ENCODE measurements around the gene LHX3.
"Not testable (repeated sequence)": the region's sequence is repeated elsewhere in the genome, so short reads cannot be mapped to it uniquely, and the experiment has no call there.

Gene LHX3

GRCh38 chr9:136242918-136243525 lies 38.1 kb upstream of the LHX3 start:
- in situ Hi-C loops (cut with HindIII; ENCODE audit: low sequenced_read_pairs): loop anchor here (5.0 to 10.0 kb wide), 4 partner anchors 34 to 202 kb away; no protein-coding TSS in a partner anchor

- in situ Hi-C loops (cut with HindIII; ENCODE audit: low sequenced_read_pairs): loop anchor here (5.0 to 10.0 kb wide), 4 partner anchors 35 to 203 kb away; no protein-coding TSS in a partner anchor
These were observed 37.3 kb upstream of the LHX3 start for GRCh38 chr9:136242248-136242647.

GRCh38 chr9:136241542-136241941 lies 36.6 kb upstream of the LHX3 start:
- in situ Hi-C loops (cut with HindIII; ENCODE audit: low sequenced_read_pairs): loop anchor here (5.0 to 10.0 kb wide), 4 partner anchors 36 to 203 kb away; no protein-coding TSS in a partner anchor

GRCh38 chr9:136240941-136241340 lies 36.0 kb upstream of the LHX3 start:
- in situ Hi-C loops (cut with HindIII; ENCODE audit: low sequenced_read_pairs): loop anchor here (5.0 to 10.0 kb wide), 4 partner anchors 36 to 204 kb away; no protein-coding TSS in a partner anchor

DNA sequence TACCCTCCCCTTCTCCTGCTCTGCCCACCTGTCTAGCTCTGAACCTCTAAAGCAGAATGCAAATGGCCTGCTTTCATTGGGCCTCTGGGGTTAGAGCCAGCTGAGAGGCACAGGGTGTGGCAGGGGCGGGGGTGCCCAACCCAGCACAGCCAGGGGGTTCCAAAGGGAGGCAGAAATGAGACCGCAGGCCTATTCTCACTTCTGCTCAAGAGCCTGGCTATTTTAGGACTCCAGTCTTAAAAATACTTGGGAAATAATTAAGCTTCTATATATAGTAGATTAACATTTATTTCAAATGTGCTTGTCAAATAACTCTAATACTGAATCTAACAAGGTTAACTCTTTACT lies 35.0 kb upstream of the LHX3 start:
- in situ Hi-C loops (cut with HindIII; ENCODE audit: low sequenced_read_pairs): loop anchor here (5.0 to 10.0 kb wide), 4 partner anchors 37 to 205 kb away; no protein-coding TSS in a partner anchor

DNA sequence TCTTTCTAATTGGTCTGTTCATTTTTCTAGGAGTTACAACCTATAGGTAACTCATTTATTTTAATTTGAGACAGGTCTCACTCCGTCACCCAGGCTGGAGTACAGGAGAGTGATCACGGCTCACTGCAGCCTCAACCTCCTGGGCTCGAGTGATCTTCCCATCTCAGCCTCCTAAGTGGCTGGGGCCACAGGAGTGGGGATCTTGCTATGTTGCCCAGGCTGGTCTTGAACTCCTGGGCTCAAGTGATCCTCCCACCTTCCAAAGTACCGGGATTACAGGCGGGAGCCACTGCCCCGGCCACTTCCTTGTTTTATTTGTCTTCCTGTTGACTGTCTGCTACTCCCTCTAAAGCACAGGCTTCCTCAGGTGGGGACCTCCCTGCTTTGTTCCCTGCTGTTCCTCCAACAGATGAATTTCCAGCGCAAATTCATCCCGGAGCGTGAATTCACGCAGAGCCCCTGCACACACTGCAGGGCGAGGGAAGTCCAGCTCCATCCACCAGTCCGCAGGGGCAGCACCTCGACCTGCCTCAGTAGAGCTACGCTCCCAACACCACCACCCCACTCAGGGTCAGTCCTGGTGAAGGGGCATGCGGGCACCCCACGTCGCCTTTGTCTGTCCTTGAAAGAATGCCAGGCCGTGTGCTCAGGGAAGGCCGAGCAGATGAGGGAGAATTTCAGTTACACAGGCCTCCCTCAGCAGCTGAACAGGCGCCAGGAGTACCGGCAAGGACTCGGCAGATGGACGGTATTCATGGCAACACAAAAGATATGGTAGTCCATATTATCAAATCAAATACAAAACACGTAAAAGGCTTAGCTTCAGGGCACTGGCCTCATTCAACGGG lies 34.4 kb upstream of the LHX3 start:
- in situ Hi-C loops (cut with HindIII; ENCODE audit: low sequenced_read_pairs): no loop called here

- in situ Hi-C loops (cut with HindIII; ENCODE audit: low sequenced_read_pairs): no loop called here
These were observed 33.4 kb upstream of the LHX3 start for GRCh38 chr9:136238342-136238732.

GRCh38 chr9:136237486-136238341 lies 32.8 kb upstream of the LHX3 start:
- in situ Hi-C loops (cut with HindIII; ENCODE audit: low sequenced_read_pairs): no loop called here

GRCh38 chr9:136236471-136237410 lies 31.8 kb upstream of the LHX3 start:
- in situ Hi-C loops (cut with HindIII; ENCODE audit: low sequenced_read_pairs): not testable (repeated sequence)

GRCh38 chr9:136235709-136236455 lies 31.0 kb upstream of the LHX3 start:
- in situ Hi-C loops (cut with HindIII; ENCODE audit: low sequenced_read_pairs): no loop called here

GRCh38 chr9:136235171-136235570 lies 30.2 kb upstream of the LHX3 start:
- in situ Hi-C loops (cut with HindIII; ENCODE audit: low sequenced_read_pairs): no loop called here

DNA sequence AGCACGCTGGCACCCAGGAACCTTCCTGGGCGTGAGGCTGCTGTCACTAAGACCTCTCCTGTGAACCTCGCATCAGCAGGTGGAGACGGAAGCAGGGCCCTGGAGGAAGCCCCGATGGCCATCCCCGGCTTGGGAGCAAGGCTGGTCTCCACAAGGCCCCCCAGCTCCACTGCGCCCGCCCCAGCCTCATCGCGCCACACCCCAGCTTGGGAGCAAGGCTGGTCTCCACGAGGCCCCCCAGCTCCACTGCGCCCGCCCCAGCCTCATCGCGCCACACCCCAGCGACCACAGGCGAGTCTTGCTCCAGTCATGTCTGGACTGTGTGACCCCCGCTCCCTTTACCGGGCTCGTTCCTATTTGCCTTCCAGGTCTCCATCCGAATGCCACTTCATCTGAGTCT lies 29.7 kb upstream of the LHX3 start:
- in situ Hi-C loops (cut with HindIII; ENCODE audit: low sequenced_read_pairs): no loop called here

GRCh38 chr9:136233868-136234267 lies 28.9 kb upstream of the LHX3 start:
- in situ Hi-C loops (cut with HindIII; ENCODE audit: low sequenced_read_pairs): no loop called here

DNA sequence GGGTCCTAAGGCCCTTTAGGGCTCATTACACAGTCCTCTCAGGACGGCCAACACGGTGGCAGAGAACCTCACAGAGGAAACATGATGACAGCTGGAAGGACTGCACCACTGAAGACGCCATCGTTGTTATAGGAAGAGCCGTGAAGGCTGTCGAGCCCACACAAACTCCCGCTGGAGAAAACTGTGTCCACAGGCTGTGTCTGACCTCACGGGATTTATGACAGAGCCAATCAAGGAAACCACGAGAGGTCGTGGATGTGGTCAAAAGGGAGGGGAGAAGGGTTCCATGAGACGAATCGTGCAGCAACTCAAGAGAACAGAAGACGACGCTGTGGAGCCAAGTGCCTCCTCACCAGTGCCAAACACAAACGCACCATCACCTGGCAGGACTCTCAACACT lies 28.5 kb upstream of the LHX3 start:
- in situ Hi-C loops (cut with HindIII; ENCODE audit: low sequenced_read_pairs): no loop called here

GRCh38 chr9:136232969-136233368 lies 28.0 kb upstream of the LHX3 start:
- in situ Hi-C loops (cut with HindIII; ENCODE audit: low sequenced_read_pairs): no loop called here

DNA sequence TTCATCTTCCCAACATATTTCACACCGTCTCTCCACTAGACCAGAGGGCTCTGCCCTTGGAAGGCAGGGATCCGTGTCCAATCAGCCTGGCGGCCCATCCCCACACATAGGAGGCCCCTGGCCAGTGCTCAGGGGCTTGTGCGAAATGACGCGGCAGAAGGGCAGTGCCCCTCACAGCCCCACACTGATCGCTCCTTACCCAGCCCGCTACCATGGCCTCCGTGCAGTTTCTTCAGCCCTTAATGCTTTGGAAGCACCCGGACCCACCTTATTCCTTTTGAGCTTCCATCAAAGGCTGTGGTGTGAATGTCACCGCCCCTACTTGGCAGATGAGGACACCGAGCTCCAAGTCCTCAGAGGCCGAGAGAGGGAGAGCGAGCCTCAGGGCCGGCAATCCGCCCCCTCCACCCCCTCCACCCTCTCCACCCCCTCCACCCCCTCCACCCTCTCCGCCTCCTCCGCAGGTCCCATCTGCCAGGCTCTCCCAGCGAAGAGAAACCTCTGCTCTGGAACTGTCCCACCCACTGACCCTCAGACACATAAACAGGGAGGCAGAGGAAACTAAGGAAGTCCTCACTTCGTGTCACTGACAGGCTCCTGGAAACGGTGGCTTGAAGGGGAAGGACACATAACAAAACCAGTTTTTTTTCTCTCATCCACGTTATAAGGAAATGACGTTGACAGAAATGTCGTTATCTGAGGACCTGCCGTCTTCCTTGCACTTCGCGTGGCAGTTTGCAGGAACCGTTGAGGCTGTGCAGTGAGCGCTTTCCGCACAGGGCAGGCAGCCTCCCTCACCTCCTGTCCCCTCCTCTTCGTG lies 26.8 kb upstream of the LHX3 start:
- in situ Hi-C loops (cut with HindIII; ENCODE audit: low sequenced_read_pairs): no loop called here

GRCh38 chr9:136230773-136231172 lies 25.8 kb upstream of the LHX3 start:
- in situ Hi-C loops (cut with HindIII; ENCODE audit: low sequenced_read_pairs): no loop called here

DNA sequence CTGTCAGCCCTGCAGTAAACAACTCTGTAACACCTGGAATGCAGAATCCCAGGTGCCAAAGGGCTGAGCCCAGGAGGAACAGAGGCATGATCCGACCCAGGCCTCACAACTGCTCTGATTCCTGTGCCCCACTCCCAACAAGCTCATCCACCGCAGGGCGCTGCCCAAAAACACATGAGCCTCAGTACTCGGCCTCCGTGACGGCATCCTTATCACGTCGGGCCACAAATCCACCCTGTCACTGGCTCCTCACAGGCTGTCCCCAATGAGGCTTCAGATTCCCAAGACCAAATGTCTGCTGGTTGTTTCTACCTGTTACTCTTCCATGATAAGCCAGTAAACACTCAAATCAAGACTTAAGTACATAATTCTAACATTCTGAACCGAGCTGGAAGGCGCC lies 25.4 kb upstream of the LHX3 start:
- in situ Hi-C loops (cut with HindIII; ENCODE audit: low sequenced_read_pairs): no loop called here
